PC-9 (cell line): ENCODE measurements around the gene MCC. TPM values are rescaled to one million over a fixed set of nuclear protein-coding genes. Genes with fewer than 3 reads are reported as not detected.

Experiments used
- BruUV-seq: library from RNA; stranded (reverse); fragments of 400-500 nt; replicated peaks from 2 replicates; lab custom pipeline; 2021; lab: Mats Ljungman, UMichigan
- CTCF ChIA-PET: fragments of 300-600 bp; sonication (Branson Sonifier 250); formaldehyde crosslinking; loops from one replicate; lab custom pipeline; 2022; ENCODE audit warnings: antibody characterized with exemption; lab: Charles Lee
- POLR2A ChIA-PET: fragments of 300-600 bp; sonication (Branson Sonifier 250); formaldehyde crosslinking; loops from one replicate; lab custom pipeline; 2022; ENCODE audit warnings: antibody characterized with exemption; ENCODE audit not compliant: unreplicated experiment; lab: Charles Lee
- DNase-seq, 2 experiments: peaks; one replicate each; pipeline versions ENCODE4 v3.0.0 to v3.0.0-alpha.2; 2015 to 2022; ENCODE audit warnings: mixed read lengths in 1 of 2
- H2AFZ ChIP-seq: fragments of 200-600 bp; sonication (generic); 2 replicates; pipeline ENCODE4 v1.8.1; 2017; ENCODE audit warnings: antibody characterized with exemption
- H3F3A ChIP-seq: fragments of 200-600 bp; sonication (generic); 2 replicates; pipeline ENCODE4 v1.8.1; 2017; ENCODE audit warnings: antibody characterized with exemption, mild to moderate bottlenecking, low read depth; ENCODE audit not compliant: insufficient read depth
- H3K27ac ChIP-seq: fragments of 200-600 bp; sonication (generic); 2 replicates; pipeline ENCODE4 v1.6.1; 2016; ENCODE audit warnings: mixed run types
- H3K27me3 ChIP-seq: fragments of 200-600 bp; sonication (generic); 2 replicates; pipeline ENCODE4 v1.6.1; 2016; ENCODE audit warnings: low read depth, mixed run types; ENCODE audit not compliant: insufficient read depth
- H3K36me3 ChIP-seq: fragments of 200-600 bp; sonication (generic); 2 replicates; pipeline ENCODE4 v1.6.1; 2016; ENCODE audit warnings: low read depth, mixed run types
- H3K4me1 ChIP-seq: fragments of 200-600 bp; sonication (generic); replicated peaks from 2 replicates; pipeline ENCODE4 v1.6.1; 2016; ENCODE audit warnings: mixed run types; ENCODE audit not compliant: insufficient read depth
- H3K4me2 ChIP-seq: fragments of 200-600 bp; sonication (generic); 2 replicates; pipeline ENCODE4 v1.6.1; 2017; ENCODE audit warnings: mixed run types
- H3K4me3 ChIP-seq: fragments of 200-600 bp; sonication (generic); 2 replicates; pipeline ENCODE4 v1.6.1; 2016; ENCODE audit warnings: mixed run types
- H3K79me2 ChIP-seq: fragments of 200-600 bp; sonication (generic); 2 replicates; pipeline ENCODE4 v1.6.1; 2017; ENCODE audit warnings: low read depth, mixed run types
- H3K9me2 ChIP-seq: fragments of 200-600 bp; sonication (generic); 2 replicates; pipeline ENCODE4 v1.8.1; 2017; ENCODE audit warnings: mild to moderate bottlenecking; ENCODE audit not compliant: insufficient read depth
- H3K9me3 ChIP-seq: fragments of 200-600 bp; sonication (generic); 2 replicates; pipeline ENCODE4 v1.8.1; 2016; ENCODE audit warnings: low read depth; ENCODE audit not compliant: insufficient read depth
- H4K20me1 ChIP-seq: fragments of 200-600 bp; sonication (generic); 2 replicates; pipeline ENCODE4 v1.8.1; 2017; ENCODE audit not compliant: insufficient read depth
- EZH2 ChIP-seq: fragments of 200-600 bp; sonication (generic); IDR thresholded peaks from 2 replicates; pipeline ENCODE4 v1.8.0; 2017; ENCODE audit warnings: antibody characterized with exemption, low read depth
- intact Hi-C: fragments of 100-400 bp; cut with micrococcal nuclease; formaldehyde crosslinking; loops from one replicate; pipeline ENCODE4 v1.10.0; 2022; ENCODE audit not compliant: unreplicated experiment
- total RNA-seq: library from RNA; stranded (reverse); gene quantifications from 2 replicates; pipeline ENCODE4 v1.2.3, GENCODE V29; 2021
- TF ChIP-seq, protein P1 (sequence below): fragments of 200-600 bp; sonication (generic); conservative IDR thresholded peaks from 2 replicates; pipeline ENCODE4 v1.6.1; 2017; ENCODE audit warnings: mixed run types, antibody characterized with exemption, mild to moderate bottlenecking, moderate library complexity

Gene MCC
- total RNA-seq, 1 experiment from 2014 or later = 2.5 TPM

DNA sequence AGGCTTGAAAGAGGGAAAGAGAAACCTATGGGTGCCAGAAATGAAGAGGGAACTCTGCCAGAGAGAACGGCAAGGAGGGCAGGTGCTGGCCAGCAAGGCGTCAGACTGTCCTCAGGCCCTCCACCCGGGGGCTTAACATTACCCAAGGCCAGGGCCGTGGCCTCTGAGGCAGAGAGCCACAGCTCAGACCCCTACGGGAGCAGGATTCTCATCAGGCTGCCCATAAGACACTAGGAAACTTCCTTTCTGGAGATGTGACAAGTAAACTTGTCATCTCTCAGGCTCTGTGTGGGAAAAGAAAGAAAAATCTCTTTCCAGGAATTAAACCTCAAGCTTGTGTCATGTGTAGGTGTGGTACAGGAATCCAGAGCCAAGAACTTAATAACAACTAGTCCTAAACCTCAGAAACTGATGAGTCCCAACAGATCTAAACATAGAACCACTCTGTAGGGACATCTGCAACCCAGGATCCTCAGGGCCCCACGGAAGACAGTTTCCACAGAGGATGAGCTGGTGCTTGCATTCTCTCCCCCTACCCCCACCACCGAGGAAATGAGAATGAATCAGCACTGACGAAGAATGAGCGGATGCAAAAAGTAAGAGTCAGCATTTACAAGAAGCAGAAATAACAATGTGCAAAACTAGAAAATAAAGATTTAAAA lies 437.4 kb downstream of the MCC start:
- H3K4me2 ChIP-seq = no peak overlapping the region
- CTCF ChIA-PET = no interaction called here
- H3K9me2 ChIP-seq = no peaks in the 10 kb centered on the region
- 0 out of 2 replicates have a peak, but pooled peaks cover 4% of the 10 kb centered on the region for H3K4me1 ChIP-seq
- H3K27ac ChIP-seq = no peak overlapping the region
- no TSS peak for BruUV-seq
- H2AFZ ChIP-seq = no peak overlapping the region
- DNase-seq = no peak
- no peaks in the 10 kb centered on the region for H3K9me3 ChIP-seq
- H3K4me3 ChIP-seq = no peak overlapping the region
- H3K79me2 ChIP-seq = no peaks in the 10 kb centered on the region
- intact Hi-C loops = no loop called here
- no peaks in the 10 kb centered on the region for H3F3A ChIP-seq
- POLR2A ChIA-PET = no interaction called here
- H4K20me1 ChIP-seq = no peaks in the 10 kb centered on the region
- no peaks in the 10 kb centered on the region for H3K36me3 ChIP-seq
- H3K27me3 ChIP-seq = no peaks in the 10 kb centered on the region
- TF ChIP-seq, protein P1, sequence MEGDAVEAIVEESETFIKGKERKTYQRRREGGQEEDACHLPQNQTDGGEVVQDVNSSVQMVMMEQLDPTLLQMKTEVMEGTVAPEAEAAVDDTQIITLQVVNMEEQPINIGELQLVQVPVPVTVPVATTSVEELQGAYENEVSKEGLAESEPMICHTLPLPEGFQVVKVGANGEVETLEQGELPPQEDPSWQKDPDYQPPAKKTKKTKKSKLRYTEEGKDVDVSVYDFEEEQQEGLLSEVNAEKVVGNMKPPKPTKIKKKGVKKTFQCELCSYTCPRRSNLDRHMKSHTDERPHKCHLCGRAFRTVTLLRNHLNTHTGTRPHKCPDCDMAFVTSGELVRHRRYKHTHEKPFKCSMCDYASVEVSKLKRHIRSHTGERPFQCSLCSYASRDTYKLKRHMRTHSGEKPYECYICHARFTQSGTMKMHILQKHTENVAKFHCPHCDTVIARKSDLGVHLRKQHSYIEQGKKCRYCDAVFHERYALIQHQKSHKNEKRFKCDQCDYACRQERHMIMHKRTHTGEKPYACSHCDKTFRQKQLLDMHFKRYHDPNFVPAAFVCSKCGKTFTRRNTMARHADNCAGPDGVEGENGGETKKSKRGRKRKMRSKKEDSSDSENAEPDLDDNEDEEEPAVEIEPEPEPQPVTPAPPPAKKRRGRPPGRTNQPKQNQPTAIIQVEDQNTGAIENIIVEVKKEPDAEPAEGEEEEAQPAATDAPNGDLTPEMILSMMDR = no peak
- no peak for TF ChIP-seq EZH2

DNA sequence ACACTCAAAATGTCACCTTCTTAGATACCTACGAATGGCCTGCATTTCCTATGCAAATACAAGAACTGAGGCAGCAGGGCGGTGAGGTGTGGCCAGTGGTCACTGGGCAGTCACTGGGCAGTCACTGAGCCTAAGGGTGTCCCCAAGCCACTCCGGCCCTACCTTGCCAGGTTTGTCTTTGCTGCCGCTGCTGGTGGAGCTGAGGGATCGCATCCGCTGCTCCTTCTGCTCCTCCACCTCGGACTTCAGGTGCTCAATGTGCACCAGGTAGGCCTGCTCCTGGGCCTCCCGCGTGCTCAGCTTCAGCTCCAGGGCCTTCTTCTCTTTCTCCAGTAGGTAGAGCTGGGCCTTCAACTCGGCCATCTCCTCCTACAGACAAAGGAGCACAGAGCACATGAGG lies 439.3 kb downstream of the MCC start:
- Histone ChIP-seq H3K4me3 (no peak overlapping the region), H3K27ac (no peak overlapping the region), H3K4me2 (no peak overlapping the region), H3K27me3 (no peaks in the 10 kb centered on the region), H3F3A (no peaks in the 10 kb centered on the region), H3K9me3 (no peaks in the 10 kb centered on the region), H3K4me1 (0 out of 2 replicates have a peak, but pooled peaks cover 4% of the 10 kb centered on the region), H3K79me2 (no peaks in the 10 kb centered on the region), H4K20me1 (no peaks in the 10 kb centered on the region), H3K9me2 (no peaks in the 10 kb centered on the region), H2AFZ (no peak overlapping the region), H3K36me3 (no peaks in the 10 kb centered on the region)
- intact Hi-C loops = no loop called here
- BruUV-seq = no TSS peak
- ChIA-PET CTCF (interaction anchor here (0.6 kb wide), 1 partner anchor 496 kb away, joined by 9 read pairs; no protein-coding TSS in a partner anchor), POLR2A (no interaction called here)
- DNase-seq = no peak
- TF ChIP-seq EZH2 = no peak
- TF ChIP-seq, protein P1 = no peak

DNA sequence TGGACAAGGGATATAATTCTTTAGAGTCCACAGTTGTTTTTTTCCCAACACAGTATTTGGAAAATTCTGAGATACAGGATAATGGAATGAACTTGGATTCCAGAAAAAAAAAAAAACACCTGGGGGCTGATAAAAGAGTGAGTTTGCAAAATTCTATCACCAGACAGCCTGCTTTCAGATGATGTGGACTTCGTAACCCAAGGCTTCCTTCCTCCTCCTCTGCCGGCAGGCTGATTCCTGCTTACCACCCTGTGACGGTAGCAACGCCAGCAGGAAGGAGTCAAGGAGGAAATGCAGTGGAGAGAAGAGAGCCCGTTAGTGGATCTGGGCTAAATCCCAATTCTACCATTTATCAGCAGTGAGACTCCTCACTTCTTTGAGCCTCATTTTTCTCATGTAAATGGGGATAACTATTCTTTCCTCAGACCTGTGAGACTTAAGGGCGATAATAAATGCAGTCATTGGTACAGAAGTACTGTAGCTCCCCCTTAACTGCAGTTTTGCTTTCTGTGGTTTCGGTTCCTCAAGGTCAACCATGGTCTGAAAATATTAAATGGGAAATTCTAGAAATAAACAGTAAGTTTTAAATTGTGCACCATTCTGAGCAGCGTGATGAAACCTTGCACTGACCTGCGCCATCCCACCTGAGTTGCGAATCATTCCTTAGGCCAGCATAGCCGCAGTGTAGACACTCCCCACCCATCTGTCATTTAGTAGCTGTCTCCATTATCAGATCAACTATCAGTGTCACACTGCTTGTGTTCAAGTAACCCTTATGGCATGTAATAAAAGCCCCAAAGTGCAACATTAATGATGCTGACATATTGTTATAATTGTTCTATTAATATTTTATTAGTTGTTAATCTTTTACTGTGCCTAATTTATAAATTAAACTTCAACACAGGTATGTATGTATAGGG lies 440.3 kb downstream of the MCC start:
- TF ChIP-seq EZH2 = no peak
- TF ChIP-seq, protein P1 = no peak
- peak in 1 of 2 experiments; percentile 29 for DNase-seq
- Histone ChIP-seq H3K9me2 (no peaks in the 10 kb centered on the region), H3K79me2 (no peaks in the 10 kb centered on the region), H3K27ac (0 out of 2 replicates have a peak overlapping the region, but pooled peaks have one; percentile 23), H3K9me3 (no peaks in the 10 kb centered on the region), H3K27me3 (no peaks in the 10 kb centered on the region), H3K4me1 (0 out of 2 replicates have a peak, but pooled peaks cover 4% of the 10 kb centered on the region), H3F3A (no peaks in the 10 kb centered on the region), H3K36me3 (no peaks in the 10 kb centered on the region), H3K4me2 (no peak overlapping the region), H2AFZ (no peak overlapping the region), H3K4me3 (no peak overlapping the region), H4K20me1 (no peaks in the 10 kb centered on the region)
- intact Hi-C loops = loop anchor here (1.0 kb wide), 1 partner anchor 28 kb away; no protein-coding TSS in a partner anchor
- BruUV-seq = TSS peak; percentile 93
- ChIA-PET POLR2A (interaction anchor here (1.0 kb wide), 1 partner anchor 170 kb away, joined by 10 read pairs; no protein-coding TSS in a partner anchor), CTCF (no interaction called here)
